GOT3 (cell line): Measurements from ENCODE around the gene HES3.

Experiments
- DNase-seq: peaks from one replicate; lab custom pipeline; 2025; ENCODE audit warnings: mixed read lengths; lab: John Stamatoyannopoulos, UW

The HES3 gene

DNA sequence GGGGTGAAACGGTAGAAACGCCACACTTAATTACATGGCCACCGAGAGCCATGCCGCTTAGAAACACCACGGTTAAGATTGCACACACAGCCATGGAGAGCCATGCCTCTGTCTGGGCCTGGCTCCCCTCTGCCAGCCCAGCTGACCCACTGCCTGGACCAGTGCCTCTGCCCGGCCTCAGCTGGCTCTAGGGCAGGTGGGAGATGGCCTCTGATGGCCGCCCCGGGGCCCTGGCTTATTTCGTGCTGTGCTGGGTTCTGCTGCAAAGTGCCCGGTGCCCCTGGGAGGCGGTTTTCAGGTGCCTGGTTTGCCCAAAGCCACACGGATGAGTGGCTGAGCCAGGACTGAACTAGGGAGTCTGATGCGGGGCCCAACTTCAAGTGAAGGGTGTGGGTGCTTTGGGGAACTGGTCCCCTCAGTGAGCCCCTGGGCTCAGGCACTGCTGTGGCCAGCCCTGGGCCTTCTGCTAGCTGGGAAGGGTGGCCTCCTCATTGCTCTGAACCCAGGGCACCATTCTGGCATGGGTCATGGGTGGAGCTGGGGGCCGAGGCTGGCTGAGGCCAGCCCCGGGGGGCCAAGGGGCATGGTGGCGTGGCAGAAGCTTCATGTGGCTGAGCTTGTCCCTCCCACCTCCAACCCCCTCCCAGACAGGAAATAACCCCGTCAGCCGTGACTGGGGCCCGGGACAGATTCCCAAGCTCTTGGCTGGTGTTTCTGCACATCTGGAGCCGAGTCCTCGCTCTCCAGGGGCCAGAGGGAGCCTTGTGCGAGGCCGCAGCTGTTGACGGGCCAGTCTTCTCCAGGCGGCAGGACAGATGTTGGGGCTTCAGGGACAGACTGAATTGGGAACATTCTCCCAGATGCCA is 18.8 kb downstream of the HES3 start:
- no peak for DNase-seq

DNA sequence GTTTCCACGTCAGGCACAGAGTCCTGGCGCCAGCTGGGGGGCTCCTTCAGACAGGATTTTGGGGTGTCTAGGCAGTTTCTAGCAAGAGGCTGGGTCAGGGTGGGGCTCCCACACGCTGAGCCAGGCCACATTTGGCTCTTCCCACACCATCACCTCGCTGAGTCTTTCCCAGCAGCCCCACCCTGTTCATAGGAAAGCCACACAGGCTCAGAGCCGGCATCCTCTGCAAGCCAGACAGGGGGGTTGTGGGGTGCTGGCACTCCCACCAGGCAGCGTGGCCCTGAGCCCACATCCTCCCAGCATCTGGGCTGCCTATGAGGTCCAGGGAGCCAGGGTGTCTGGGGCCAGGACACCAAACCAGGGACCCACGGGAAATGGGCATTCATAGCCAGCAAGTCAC is 19.7 kb downstream of the HES3 start:
- DNase-seq: no peak

DNA sequence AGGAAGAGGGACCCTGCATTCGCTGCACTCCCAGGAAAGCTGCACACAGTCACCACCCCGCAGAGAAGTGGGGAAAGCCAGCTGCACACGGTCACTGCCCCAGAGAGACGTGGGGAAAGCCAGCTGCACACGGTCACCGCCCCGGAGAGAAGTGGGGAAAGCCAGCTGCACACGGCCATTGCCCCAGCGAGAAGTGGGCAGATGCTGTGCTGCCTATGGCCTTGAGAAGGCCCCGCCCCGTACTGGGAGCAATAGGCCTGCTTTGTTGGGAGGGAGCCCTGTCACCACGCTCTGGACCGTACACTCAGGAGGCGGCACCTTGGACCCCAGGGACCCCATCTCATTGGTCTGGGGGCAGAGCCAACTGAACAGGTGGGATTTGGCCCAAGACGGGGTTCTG is 21.2 kb downstream of the HES3 start:
- no peak for DNase-seq

DNA sequence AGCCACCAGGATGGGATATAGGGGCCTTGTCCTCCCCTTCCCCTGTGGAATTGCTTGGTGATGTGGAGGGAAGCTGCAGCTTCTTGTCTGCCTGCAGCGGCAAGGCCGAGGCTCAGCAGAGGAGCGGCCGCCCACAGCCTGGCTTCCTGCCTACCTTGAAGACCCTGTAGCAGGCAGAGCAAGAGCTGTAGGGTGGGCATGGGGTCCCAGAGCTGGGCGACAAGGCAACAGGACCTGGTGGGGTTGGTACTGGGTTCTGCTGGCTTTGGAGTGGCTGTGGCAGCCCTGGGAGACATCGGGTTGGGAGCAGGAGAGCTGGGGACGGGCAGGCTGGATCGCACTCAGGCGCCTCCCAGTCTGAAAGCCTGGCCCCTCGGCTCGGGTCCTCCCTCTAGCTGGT is 22.7 kb downstream of the HES3 start:
- no peak for DNase-seq

DNA sequence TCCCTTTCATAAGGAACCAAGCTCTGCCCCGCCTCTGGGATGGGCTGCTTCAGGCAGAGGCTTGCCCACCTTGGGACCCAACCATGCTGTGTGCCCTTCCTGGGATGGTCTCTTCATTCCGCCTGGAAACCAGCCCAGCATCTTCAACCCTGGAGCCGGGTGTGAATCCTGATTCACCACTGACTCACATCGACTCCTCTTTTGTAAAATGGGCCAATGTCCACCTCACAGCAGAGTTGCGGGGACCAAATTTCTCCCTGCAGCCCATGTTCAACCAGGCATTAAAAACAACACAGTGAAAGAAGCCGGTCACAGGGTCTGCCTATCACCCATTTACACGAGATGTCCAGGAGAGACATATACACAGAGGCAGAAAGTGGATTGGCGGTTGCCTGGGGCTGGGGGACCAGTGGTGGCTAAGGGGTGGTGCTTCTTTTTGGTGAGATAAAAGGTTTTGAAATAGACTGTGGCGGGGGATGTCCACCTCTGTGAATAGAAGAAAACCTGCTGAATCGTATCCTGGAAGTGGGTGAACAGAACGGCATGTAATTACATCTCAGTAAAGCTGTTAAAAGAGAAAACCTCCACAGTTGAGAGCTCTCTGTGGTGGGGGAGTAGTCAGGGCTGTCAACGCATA is 23.8 kb downstream of the HES3 start:
- DNase-seq: no peak

DNA sequence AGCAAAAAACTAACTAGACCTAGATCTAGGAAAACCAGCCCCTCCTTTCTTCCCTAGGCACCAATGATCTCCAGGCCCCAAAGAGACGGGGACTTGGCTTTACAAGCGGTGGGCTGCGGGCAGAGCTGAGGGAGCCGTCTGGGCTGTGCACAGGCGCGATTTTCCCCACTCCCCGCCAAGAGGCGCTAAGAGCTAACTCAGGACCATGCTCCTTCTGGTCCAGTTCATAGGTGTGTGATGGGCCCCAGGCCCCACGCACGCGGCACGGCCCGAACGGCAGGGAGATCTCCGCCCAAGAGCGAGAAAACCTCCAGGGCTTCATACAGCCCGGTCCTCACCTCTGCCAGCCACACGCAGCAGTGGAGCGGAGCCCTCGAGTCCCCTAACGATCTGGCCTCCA is 24.4 kb downstream of the HES3 start:
- no peak for DNase-seq

DNA sequence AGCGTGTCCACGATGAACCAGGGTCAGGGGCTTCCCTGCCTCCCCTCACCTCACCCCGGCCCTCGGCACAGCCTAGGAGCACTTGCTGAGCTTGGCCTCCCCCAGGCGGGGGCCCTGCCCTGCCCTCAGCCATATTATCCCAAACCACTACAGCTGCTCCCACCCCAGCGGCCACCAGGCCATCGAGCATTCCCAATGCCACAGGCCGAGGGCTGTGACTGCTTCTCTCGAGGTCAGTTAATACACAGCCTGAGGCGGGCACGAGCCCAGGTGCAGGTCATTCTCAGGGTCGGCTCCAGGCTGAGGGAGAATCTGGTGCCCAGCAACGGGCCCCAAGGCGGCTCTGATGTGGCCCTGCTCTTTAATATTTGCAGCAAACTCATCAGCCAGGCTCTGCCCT is 25.3 kb downstream of the HES3 start:
- no peak for DNase-seq

DNA sequence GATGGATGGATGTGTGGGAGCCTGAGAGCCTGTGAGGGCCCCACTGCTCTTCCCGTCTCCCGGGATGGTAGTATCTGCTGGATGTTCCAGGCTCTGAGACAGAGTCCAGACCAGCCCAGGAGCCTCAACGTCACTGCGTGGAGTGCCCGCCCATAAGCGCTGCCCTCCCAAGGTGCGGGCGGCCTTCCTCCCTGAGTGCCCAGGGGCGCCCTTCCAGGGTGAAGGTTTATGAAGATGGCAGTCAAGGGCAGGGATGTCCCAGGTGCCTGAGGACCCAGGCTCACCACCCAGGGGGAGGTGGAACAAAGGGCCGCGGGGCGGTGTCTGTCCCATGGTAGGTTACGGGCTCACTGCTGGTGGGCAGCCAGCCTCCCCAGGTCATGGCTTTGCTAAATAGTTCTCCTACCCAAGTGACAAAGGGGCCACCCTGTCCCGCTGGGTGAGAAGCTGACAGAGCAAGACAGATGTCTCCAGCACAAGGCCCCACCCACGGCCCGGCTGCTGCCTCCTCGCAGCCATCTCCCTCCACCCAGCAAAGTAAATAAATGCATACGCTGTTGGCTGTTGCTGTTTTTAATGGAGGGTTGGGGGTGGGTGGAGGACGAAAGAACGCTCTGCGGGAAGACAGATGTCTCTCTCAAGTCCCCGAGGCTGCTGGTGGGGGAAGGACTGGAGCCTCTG is 25.9 kb downstream of the HES3 start:
- no peak for DNase-seq

DNA sequence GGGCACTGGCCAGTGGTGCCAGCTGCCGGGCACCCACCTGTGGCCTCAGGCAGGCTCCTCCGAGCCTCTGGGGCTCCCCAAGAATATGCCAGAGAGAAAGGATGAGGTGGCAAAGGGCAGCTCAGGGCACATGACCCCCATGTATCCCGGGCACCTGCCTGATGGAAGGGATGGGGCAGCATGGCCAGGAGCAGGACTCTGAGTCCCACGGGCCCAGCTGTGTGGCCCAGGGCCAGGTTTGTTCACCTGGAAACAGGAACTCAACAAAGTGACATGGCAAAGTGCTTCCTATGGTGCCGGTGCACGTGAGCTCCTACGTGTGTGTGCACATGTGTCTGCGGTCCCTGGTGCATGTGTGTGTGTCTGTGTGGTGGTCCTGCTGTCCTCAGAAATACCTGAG is 26.4 kb downstream of the HES3 start:
- no peak for DNase-seq

DNA sequence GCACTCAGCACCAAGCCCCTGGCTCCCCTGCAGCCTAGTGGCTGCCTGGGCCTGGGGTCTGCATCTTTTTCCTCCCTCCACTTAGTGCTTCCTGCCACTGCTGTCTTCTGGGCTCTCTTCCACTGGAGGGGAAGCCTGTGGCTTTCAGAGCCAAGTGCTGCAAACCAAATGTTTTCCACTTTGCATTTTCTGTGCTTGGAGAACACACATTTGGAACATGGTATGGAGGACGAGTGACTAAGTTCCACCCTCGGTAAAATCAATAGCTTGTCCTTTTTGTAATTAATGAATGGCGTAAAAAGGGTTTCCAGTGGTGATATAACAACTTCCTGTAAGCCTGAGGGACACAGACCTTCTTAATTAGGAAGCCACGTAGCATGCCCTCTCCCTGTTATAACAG is 27.0 kb downstream of the HES3 start:
- no peak for DNase-seq

DNA sequence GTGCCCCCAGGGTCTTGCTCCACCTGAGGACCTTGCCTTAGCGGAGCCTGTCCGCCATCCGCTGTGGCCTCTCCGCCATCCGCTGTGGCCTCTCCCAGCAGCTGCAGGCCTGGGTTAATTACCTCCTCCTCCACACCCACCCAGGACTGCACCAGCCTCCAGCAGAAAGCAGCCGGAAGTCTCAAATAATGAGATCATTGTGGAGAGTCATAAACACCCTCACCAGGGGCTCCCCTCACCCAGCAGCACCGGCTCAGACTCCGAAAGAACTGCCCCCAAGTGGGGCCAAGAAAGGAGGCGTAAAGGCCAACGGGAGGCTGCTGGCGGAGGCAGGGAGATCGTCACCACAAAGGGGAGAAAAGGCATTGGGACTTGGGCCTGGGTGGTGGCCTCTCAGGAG is 27.6 kb downstream of the HES3 start:
- DNase-seq: no peak

DNA sequence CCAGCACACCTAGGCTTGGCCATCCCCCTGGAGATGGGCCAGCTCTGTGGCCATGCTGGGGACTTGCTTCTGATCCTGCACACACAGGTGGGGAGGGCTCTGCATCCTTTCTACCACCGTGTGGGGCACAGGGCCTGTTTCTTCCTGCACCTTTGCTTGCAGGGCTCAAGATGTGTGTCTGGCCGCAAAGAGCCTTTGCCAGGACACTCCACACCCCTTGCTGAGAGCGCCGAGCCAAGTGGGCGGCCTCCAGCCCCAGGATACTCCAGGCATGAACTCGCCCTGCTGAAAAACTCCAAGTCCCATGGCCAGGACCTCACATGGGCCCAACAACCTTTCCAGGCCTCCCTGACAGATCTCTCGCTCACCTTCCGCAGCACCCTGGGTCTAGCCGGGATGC is 28.5 kb downstream of the HES3 start:
- DNase-seq: no peak

DNA sequence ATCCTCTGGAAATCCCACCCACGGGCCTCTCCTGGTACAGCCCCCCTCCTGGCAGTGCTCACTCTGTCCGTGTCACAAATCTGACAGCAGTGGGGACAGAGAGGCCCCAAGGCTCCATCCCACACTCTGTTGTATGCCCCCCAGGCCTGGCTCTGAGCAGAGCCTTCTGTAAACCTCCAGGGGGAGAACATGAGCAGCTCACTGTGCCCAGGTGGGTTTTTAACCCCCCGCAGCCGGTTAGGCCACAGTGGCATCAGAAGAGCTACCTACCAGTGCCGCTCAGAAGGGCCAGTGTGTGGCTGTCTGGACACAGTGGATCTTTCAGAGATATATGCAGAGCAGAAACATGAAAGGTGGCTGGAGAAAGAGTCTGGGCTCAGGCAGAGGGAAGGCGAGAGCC is 28.9 kb downstream of the HES3 start:
- DNase-seq: no peak

DNA sequence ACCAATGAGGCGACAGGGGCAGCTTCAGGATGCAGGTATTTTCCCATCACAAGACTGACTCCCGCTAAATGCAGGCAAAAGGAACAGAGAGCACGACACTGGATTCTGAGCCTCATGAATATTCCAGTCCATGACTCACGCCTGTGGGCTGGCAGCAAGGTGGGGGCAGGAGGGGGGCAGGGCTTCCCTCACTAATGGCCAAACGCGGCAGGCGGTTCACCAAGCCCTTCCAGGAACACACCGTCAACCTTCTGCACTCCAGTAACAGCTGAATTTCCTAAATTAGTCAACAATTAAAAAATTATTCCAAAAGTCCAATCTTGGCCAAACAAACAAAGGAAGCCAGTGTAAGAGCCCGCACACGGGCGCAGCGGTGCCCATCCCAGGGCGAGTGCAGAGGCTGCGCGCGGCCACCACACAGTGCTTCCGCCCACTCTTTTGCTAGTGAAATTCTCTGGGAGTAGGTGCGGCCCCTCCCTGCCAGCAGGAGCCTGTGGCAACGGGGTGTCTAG is 29.5 kb downstream of the HES3 start:
- no peak for DNase-seq

DNA sequence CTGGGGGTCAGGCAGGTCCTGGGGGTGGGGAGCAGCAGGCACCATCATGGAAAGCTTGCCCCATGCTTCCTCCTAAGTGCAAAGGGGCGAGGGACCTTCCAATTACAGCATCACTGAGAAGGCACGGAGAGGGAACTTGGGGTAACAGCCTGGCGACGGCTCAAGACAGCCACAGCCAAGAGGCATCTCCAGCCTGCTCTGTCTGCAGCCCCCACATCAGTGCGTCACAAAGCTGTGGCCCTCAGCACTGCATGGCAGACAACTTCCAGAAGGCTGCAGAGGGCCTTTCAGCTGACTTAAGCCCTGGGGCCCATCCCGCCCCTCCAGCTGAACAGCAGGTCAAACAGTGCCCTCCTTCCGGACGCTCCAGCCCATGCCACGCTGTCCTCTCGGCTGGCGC is 30.1 kb downstream of the HES3 start:
- no peak for DNase-seq

DNA sequence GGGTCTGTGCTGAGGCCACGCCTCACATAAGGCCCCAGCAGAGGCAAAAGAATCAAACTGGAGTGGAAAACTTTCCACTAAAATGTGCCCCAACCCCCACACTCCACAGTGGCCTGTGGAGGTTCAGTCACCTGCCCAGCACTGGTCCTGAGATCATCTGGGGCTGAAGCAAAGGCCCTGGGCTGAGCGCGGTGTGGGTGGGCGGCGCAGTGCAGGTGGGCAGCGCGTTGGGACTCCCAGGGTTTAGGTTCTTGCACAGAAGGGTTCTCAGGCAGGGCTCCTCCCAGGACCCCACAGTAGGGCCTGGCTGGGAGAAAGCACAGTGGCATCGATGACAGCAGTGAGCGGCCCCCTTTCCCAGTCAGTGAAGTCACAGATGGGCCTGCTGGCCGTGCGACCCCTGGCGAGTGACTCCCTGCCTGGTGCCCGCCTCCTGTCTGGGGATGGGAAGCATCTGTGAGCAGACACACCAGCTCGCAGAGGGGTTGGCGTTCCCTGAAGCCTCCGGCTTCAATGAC is 30.7 kb downstream of the HES3 start:
- no peak for DNase-seq

DNA sequence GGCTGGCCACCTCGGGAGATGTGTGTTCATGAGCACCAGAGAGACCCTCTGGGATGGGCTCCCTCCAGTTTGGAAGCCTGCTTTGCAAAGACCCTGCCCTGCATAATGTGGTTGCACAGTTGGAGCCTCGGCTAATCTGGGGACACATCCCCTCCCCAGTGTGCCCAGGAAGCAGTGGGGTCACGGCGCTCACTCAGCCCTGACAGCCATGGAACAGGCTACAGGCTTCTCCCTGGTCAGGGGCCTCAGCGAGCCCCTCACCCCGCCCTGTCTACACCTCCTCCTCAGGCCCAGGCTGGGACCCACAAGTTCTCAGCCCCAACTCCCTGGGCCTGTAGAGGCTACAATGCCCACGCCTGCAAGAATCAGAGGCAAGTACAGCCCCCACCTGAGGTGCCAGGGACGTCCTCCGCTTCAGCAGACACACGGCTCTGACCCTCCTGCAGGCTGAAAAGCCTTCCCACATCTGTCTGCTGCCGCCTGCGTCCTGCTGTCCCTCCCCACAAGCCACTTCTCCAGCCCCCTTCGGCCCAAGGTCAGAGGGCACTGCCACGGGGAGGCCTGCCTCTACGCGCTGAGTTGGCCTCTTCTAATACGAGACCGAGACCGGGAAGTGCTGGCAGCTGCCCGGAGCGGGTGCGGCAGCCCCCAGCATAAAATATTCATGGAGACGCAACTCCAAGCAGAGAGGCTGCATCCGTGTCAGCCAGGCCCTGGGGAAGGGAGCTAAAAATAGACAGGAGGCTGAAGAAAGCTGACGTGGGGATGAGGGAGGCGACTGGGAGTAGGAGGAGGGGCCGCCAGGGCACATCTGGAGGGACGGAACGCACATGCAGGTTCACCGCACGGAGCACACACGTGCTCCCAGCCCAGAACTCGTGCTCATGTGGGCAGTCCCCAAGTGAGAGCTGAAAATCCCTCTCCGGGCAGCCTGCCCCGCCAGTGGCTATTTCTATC is 32.1 kb downstream of the HES3 start:
- no peak for DNase-seq

DNA sequence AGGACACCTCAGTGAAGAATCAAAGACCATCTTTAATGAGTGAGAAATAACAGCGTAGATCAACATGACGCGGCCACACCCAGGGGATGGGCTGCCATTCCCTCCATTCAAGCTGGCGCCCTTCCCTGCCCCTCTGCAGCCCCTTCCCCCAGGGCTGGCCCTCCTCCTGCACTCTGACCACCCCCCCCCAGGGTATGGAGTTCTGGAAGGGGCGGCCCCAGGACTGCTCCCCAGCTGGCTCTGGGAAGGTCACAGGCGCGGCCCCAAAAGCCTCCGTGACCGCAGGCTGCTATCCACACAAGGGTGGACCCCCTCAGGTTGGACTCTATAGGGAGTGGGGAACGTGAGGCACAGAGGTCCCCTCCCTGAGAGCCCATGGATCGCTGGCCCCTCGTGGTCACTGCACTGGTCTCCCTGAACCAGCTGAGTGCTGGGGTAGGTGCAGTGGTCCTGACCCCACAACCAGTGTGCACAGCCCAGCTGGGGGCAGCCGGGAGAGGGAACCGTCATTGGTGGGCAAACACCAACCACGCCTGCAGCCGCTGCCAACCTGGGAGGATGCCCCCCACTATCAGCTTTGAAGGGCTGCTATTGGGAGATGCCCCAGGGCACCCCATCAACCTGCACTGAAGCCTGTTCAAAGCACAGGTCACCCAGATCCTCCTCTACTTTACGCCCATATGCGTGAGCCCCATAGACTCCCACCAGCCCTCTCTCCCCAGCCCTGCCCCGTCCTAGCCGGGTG is 33.0 kb downstream of the HES3 start:
- DNase-seq: no peak

DNA sequence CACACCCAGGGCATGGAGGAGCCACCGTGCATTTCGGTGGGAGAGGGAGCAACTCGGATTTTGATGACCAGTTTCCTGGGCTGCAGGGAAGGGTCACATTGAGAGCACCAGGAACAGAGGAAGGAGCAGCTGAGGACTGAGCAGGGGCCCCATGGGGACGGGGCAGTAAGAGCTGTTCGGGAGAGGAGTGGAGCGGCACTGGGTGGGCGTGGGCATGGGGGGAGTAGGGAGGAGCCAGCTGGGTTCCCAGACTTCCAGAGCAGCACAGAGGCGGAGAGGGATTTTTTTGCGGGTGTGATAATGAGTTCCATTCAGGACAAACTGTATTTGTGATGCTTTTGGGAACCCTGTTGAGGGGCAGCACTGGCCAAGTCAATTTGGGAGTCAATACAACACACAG is 34.3 kb downstream of the HES3 start:
- DNase-seq: no peak

DNA sequence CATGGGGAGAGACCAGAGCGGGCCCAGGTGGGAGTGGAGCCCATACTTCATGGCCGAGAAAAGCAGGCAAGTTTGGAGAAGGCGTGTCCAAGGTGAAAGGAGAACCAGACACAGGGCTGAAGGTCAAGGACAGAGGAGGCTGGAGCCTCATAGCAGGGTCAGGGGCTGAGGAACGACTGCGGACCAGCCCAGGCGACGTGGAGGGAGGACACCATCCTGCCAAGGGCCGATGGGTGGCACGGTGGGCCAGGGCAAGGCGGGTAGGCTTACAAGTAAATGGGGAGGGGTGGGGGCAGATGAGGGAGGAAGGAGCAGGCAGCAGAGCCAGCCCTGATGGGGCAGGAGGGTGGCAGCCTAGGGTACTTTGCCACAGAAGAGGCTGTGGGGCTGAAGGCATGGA is 35.1 kb downstream of the HES3 start:
- DNase-seq: no peak
